Progenitor cell of endocrine pancreas (in vitro differentiated cells): ENCODE measurements around the gene CDCP1. TPM values are rescaled to one million over a fixed set of nuclear protein-coding genes. Genes with fewer than 3 reads are reported as not detected.

ENCODE experiments used
- total RNA-seq: library from RNA; stranded (reverse); gene quantifications from 2 replicates; pipeline ENCODE4 v1.2.1, GENCODE V29; 2021

CDCP1 gene
- total RNA-seq, 1 donor from 2014 or later, result 15.3 TPM

Other genes with a start within 250 kb of the CDCP1 start
- gene ZDHHC3, start 170.2 kb downstream of the CDCP1 start, total RNA-seq, result 61.2 and 64.9 TPM in 2 replicates
- 50.7 and 51.2 TPM in 2 replicates for gene EXOSC7, start 170.1 kb downstream of the CDCP1 start, total RNA-seq
- not detected in 2 replicates for gene CLEC3B, start 120.1 kb downstream of the CDCP1 start, total RNA-seq
- gene TMEM158, start 79.9 kb upstream of the CDCP1 start, total RNA-seq, result 3.8 and 4.9 TPM in 2 replicates
- gene LARS2, start 242.2 kb upstream of the CDCP1 start, total RNA-seq, result 30.0 and 32.3 TPM in 2 replicates